Stimulated activated CD8-positive, alpha-beta memory T cell treated with anti-CD3 and anti-CD28 coated beads, Interleukin-4, amount 100 ng/mL, for 48 hours (primary cell): Measurements from ENCODE around the gene HSPG2.
"Not testable (repeated sequence)": the region's sequence is repeated elsewhere in the genome, so short reads cannot be mapped to it uniquely, and the experiment has no call there.

Experiments used
- DNase-seq: peaks from one replicate; pipeline ENCODE4 v3.0.0-alpha.2; 2020

HSPG2 gene

DNA sequence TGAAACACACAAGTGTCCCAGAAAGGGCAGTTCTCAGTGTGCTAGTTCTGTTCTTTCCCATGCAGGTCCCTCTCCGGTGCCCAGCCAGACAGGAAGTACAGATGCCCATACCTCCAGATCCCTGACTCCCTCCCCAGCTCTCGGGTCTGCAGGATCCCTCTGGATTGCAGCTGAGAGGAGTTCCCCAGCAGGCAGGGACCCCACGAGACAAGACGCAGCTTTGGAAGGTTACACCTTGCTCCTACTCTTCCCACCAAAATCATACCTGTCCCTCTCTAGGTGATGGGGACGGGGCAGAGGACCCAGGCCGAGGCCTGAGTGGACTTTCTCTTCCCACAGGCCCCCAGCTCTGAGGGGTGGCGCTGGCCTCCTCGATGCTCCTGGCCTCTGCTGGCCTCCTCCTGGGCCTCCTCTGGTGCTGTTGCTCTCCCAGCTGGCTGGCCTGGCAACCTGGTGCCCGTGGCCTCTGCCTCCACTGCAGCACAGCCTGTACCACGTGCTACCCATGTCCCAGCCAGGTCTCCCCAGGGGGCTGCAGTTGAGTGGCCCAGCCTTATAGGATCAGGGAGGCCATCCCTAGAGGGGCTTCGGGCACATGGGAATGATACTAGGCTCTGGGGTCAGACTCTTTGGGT, 115.6 kb downstream of the HSPG2 start:
- no peak for DNase-seq

DNA sequence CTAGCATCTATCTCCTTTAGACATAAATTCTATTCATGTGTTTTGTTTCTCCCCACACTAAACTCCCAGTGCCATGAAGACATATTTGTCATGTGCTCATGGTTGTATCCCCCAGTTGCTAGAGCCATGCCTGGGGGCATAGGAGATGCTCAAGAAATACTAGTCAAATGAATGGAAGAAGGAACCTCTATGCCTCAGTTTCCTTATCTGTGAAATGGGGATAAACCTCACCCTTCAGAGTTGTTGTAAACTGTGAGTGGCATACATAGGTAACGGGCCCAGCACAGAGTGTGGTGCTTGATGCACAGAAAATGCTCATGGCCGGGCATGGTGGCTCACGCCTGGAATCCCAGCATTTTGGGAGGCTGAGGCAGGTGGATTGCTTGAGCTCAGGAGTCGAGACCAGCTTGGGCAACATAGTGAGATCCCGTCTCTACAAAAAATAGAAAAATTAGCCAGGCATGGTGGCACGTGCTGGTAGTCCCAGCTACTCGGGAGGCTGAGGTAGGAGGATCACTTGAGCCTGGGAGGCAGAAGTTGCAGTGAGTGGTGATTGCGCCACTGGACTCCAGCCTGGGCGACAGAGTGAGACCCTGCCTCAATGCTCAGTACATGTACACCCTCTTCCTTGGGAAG, 116.4 kb downstream of the HSPG2 start:
- no peak for DNase-seq

DNA sequence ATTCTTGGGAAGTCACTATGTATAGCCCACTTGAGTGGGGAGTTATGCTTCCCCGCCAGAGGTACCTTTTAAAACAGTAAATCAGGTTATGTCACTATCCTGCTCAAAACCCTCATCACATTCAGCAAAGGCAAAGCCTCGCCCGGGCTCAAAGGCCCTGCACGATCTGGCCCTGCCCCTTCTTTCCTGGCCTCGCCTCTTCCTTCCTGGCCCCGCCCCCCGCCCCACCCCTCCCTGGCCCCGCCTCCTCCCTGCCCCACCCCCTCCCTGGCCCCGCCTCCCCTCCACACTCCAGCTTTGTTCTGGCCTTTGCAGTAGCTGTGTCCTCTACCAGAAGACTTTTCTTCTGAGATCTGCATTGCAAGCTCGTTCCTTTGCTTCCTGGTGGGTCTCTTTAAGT, 118.5 kb downstream of the HSPG2 start:
- DNase-seq = peak; percentile 60

DNA sequence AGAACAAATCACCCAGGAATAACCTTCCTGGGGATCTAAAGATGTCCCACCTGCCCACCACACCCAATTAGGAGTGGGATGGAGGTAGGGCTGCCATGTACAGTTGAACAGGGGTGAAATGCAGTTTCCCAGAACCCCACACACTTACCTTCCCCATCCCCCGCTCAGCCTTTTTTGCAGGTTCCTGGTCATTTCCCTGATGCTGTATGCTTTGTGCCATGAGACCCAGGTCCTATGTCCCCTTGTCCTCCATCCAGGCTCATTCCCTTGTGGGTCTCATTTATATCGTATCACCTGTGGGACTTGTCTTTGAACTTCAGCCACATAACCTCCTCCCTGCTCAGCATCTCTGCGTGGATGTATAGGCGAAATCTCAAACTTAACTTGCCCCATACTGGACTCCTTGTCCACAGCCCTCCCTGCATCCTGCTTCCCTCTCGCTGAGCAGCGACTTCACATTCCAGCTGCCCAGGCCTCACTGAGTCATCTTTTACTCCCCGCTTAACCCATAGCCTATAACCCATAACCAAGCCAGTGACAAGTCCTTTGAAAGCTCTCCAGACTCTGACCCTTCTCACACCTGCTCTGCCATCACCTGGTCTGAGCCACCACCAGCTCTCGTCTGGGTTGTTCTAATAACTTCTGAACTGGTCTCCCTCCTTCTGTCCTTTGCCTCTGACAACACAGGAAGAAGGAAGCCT, 120.4 kb downstream of the HSPG2 start:
- no peak for DNase-seq

DNA sequence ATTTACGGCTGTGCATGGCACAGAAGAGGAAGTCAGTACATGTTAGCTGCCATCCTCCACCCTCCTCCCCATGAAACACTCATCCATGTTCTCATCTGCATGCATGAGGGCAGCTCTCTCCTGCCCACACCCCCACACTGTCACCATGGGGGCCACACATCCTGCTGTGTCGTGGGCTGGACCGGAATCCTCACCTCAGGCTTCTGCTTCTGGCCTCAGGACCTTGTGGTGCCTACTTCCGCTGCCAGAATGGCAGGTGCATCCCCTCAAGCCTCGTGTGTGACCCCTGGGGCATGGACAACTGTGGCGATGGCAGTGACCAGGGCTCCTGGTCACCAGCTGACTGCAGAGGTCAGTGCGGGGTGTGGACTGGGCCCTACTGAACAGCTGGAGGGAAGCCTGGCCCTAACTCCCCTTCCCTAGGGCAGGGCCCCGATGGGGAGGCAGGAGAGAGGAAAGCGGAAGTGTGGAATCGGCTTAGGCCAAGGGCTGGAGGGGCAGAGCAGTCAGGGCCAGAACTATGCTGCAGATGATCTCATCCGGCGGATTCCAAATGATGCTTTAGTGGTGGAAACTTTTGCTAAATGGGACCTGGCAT, 121.3 kb downstream of the HSPG2 start:
- DNase-seq = no peak

DNA sequence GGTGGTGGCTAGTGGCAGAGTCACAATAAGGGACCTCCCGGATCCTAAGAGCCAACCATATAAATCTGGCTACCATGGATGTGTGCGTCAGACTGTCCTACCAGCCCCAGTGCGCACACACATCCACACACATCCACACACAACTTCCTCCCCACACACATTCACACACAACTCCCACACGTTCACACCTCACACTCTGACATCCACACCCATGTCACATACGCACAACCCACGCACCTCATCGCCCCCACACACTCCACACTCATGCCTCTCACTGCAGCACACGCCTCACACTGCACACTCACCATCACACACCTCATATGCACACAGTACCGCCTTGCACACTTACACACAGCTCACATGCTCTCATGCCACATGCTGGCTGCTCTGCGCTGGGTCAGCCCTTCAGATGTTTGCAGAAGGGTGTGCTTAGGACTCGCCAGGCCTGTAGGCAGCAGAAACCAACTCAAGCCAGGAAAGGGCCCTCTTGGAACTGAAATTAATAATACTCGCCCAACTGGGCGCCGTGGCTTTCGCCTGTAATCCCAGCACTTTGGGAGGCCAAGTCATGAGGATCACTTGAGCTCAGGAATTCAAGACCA, 122.0 kb downstream of the HSPG2 start:
- no peak for DNase-seq

DNA sequence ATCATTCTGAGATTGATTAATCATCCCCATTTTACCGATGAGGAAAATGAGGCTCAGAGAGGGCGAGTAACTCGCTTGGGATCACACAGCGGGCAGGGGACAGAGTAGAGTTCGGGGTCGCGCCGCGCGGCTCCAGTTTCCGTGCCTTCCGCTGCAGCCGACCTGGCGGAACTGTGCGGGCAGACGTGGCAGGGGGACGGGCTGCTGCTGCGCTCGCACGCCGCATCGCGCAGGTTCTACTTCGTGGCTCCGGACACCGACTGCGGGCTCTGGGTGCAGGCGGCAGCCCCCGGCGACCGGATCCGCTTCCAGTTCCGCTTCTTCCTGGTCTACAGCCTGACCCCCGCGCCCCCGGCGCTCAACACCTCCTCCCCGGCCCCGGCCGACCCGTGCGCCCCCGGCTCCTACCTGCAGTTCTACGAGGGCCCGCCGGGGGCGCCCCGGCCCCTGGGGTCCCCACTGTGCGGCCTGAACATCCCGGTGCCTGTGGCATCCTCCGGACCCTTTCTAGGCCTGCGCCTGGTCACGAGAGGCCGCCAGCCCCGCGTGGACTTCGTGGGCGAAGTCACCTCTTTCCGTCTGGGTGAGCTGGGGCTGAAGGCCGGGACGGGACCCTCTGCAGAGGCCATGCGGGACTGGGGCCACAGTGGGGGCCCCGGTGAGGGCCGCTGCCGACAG, 122.7 kb downstream of the HSPG2 start:
- peak; percentile 53 for DNase-seq

DNA sequence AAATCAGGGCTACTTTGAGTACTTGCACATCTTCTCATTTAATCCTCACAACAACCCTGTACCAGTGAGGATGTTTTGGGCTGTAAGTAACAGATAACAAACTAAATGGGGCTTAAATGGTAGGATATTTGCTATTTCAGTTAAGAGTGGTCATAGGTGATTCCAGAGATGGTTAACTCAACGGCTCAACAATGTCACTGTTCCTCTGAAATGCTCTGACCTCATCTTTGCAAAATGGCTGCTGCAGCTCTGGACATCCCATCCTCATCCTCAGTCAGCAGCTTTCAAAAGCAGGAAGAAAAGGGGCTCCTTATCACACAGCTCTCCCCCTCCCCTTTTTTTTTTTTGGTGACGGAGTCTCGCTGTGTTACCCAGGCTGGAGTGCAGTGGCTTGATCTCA, 123.6 kb downstream of the HSPG2 start:
- no peak for DNase-seq

DNA sequence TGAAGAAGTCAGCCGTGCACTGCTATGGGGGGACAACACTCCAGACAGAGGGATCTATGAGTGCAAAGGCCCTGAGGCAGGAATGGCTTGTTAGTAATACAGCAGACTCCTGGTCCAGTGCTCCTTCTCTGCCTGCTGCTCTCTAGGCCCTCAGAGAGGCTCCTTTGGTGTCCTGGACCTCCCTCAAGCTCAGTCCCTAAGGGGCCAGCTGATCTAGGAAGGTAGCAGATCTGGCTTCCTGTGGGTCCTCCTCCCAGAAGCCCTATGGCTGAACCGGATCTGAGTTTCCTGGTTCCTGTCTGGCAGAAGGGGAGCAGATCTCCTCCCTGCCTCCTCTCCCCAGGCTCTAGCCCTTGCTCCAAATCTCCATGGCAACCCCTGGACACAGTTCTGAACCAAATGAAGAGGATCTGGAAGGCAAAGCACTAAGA, 125.2 kb downstream of the HSPG2 start, which contains the start of gene LDLRAD2:
Gene LDLRAD2, plus strand, starts transcription at position 391 of the 431 bp plus-strand sequence. CDS start 187 bp downstream, outside the sequence.
- DNase-seq = no peak

DNA sequence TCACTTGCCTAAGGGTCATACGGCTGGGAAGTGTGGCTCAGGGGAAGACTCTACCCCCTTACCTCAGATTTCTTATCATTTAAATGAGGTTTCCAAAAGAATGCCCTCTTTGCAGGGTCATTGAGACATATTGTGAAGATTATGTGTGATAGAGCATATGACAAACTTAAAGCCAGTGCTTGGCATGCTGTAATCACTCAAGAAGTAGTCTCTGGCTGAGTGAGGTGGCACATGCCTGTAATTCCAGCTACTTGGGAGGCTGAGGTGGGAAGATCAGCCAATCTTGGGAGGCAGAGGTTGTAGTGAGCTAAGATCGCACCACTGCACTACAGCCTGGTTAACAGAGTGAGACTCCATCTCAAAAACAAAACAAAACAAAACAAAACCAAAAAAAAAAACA, 132.6 kb downstream of the HSPG2 start:
- DNase-seq = no peak

DNA sequence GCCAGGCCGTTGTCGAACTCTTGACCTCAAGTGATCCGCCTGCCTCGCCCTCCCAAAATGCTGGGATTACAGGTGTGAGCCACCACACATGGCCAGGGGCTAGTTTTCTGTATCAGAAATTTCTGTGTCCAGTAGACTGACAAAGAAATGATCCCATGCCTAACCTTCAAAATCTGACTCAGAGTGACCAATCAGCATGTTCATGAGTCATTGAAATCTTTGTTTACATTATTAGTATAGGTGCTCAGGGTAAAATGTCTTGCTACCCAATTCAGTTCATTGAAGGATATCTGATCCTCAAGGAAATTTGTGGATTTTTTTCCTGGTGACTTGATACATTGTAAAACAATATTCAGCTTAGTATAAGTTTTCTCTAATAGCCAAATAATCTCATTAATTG, 136.0 kb downstream of the HSPG2 start:
- no peak for DNase-seq

DNA sequence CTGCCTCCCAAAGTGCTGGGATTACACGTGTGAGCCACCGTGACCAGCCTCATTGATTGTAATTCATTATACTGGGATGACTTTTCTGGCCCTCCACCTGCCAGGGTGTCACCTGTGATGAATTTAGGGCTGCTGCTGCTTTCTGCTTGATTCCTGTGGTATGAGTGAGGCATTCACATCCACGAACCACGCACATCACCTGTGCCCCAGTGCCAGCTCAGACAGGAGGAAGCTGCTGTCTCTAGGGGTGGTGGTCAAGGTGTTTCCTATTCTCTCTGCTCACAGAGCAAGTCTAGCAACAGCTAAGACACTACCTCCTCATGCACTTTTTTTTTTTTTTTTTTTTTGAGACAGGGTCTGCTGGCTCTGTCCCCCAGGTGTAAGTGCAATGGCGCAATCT, 137.4 kb downstream of the HSPG2 start:
- no peak for DNase-seq

DNA sequence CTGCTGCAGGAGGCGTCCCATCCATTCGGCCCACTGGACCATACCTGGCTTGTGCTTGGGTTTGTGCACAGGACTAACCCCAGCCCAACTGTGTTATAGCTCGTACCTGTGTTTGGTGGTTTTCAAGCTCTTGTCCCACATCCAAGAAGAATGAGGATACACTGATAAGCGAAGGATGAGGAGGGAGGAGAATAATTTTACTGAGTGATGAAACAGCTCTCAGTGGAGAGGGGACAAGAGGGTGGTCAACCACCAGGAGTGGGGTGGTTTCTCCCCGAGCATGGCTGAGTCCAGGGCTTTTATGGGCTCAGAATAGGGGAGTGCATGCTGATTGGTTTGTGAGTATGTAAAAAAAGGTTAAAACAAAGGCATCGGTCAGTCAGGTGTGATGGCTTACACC, 142.0 kb downstream of the HSPG2 start:
- DNase-seq = no peak

DNA sequence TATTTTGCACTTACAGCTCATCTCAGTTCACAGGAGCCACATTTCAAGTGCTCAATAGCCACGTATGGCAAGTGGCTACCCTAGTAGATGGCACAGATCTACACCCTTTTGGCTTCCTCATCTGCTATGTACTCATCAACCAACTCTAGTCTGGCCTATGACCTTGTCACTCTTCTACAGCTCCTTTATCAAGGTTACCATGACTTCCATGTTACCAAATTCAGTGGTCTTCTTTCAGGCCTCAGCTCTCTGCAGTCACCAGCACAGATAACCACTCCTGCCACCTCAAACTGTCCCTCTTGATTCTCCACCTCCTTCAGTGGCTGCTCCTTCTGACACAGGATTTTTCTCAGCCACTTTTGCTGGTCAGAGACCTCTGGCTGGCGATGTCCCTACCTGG, 142.5 kb downstream of the HSPG2 start:
- no peak for DNase-seq

DNA sequence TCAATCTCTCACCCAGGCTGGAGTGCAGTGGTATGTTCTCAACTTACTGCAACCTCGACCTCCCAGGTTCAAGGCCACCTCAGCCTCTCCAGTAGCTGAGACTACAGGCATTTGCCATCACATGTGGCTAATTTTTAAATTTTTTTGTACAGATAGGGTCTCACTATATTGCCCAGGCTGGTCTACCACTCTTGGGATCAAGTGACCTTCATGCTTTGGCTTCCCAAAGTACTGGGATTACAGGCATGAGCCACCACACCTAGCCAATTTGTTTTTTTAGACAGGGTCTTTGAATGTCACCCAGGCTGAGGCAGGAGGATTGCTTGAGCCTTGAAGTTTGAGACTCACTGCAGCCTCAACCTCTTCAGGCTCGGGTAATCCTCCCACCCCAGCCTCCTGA, 144.0 kb downstream of the HSPG2 start:
- DNase-seq = no peak

DNA sequence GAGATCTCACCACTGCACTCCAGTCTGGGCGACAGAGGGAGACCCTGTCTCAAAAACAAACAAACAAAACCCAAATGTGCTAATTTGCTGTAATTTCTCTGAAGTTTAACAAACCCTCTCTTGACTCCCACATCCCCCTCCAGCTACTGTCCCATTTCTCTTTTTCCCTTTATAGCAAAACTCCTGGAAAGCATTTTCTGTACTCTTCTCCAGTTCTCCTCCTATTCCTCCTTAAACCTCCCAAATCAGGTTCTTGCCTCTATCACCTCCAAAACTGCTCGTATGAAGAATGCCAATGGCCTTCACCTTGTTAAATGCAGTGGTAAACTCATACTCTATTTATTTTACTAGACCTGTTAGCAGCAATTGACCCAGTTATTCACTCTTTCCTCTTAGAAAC, 150.5 kb downstream of the HSPG2 start:
- DNase-seq = no peak

DNA sequence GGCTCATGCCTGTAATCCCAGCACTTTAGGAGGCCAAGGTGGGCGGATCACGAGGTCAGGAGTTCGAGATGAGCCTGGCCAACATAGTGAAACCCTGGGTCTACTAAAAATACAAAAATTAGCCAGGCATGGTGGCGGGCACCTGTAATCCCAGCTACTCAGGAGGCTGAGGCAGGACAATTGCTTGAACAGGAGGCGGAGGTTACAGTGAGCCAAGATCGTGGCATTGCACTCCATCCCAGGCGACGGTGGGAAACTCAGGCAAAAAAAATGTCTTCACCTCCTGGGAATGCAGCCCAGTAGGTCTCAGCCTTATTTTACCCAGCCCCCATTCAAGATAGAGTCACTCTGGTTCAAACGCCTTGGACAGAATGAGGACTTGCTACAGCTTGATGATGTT, 151.3 kb downstream of the HSPG2 start:
- not testable (repeated sequence) for DNase-seq

DNA sequence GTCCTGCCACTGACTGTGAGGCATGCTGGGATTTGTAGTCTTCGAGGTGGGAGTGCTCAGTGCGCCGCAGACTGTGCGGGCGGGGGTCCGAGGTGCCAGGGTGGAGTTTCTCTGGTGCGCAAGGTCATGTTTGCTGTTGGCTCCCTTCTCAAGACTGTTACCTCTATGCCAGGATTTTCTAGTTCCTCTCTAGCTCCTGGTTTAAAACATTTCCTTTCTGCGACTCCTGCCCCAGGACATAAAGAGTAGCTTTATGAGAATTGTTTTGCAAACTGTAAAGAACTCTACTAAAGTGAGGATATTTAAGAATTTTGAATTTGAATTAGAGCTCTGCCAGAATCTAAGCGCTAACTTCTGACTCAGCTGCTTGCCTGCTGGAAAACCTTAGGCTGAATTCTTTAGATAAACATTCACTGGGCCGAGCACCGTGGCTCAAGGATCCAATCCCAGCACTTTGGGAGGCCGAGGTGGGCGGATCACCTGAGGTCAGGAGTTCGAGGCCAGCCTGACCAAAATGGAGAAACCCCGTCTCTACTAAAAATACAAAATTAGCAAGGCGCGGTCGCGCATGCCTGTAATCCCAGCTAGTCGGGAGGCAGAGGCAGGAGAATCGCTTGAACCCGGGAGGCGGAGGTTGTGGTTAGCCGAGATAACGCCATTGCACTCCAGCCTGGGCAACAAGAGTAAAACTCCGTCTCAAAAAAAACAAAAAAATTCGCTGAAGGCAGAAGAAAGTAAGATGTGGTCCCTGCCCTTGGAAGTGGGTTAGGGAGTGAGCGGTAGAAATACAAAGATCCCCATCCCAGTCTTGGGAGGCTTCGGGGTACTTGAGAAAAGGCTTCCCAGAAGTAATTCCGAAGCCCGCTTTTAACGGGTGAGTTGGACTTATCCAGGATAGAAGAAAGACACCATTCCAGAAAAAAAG, 153.2 kb downstream of the HSPG2 start:
- no peak for DNase-seq

DNA sequence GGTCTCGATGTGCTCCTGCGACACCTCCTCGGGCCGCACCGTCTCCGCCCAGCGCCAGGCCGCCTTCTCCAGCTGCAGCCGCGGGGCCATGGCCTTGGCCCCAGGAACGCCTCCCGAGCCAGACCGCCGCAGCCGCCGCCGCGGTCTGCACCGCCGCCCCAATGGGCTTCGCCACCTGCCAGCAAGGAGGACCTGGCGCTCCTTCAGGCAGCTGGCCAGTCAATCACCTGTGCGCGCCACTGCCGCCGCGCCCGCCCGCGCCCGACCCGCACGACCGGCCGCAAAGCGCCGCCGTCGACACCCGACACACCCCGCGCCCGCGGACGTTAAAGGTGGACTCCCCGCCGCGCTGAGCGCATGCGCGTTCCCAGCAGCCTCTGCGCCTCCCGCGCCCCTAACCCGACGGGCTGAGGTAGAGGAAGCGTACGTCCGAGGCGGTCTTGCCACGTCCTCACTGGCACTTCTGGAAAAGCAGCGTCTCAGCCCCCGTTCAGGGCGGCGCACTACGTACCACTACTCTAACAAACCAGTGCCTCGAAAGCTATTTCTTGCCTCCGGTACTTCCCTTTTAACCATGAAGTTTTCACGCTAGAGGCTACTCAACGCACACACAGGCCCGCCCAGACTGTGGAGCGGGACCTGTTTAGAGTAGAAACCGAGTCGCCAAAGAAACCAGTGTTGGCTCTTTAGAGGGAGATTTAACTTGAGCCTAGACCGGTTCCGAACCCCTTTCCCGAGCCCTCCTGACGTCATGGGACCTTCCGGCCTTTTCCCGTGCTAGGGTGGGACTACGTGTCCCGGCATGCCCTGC, 154.0 kb downstream of the HSPG2 start, which contains the start of gene USP48:
Gene USP48, minus strand, starts transcription at position 282 of the 811 bp plus-strand sequence. Its CDS starts 192 bp downstream, at position 90.
- DNase-seq = peak; percentile 96

DNA sequence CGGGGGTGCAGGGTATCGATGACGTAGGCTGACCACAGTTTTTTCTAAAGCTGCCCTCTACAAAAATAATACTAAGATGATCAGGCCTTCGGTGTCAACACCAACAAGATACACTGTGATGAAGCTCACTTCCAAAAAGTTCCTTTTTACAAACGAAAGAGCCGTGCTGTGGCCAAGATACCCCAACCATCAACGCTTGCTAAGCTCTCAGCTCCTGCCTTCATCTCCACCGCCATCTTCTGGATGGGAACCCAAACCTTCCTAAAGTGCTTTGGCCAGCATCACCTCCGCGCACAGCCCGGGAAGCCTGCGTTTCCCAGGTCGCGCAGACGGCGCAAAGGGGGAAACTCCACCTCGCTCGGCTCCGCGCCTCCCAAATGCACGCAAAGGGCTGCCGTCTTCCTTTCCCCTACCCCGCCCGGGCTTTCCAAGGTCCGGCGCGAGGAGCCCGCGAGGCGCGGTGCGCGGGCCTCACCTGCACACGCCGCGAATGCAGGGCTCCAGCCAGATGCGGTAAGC, 154.7 kb downstream of the HSPG2 start:
- DNase-seq = peak; percentile 69
